H1 (cell line): ENCODE measurements around the gene SBK2. TPM values are rescaled to one million over a fixed set of nuclear protein-coding genes. Genes with fewer than 3 reads are reported as not detected.

Experiments used
- CTCF ChIA-PET: fragments of 300-600 bp; sonication (Branson Sonifier 250); formaldehyde crosslinking; loops from one replicate; lab custom pipeline; 2021; ENCODE audit not compliant: partially characterized antibody; lab: Charles Lee
- POLR2A ChIA-PET: fragments of 300-600 bp; sonication (Branson Sonifier 250); formaldehyde crosslinking; loops from one replicate; lab custom pipeline; 2021; ENCODE audit warnings: inconsistent platforms; ENCODE audit not compliant: partially characterized antibody; lab: Charles Lee
- DNase-seq, 2 experiments: peaks; one replicate each; pipeline versions ENCODE4 v3.0.0 to v3.0.0-alpha.2; 2010 to 2022; ENCODE audit warnings: low spot score in 2 of 2, low read depth in 1 of 2, mixed read lengths in 1 of 2
- FAIRE-seq: peaks from 2 replicates; lab custom pipeline; 2011; peaks lifted over from hg19 to GRCh38; lab: Jason Lieb, UNC
- H2AFZ ChIP-seq: 2 replicates; pipeline ENCODE4 v1.8.1; 2012; ENCODE audit warnings: low read length, inconsistent platforms
- H2AK5ac ChIP-seq: 2 replicates; pipeline ENCODE4 v1.6.1; 2013; ENCODE audit warnings: low read depth, low read length
- H2BK120ac ChIP-seq: replicated peaks from 2 replicates; pipeline ENCODE3; 2013; ENCODE audit warnings: low read depth, low read length, inconsistent platforms
- H2BK12ac ChIP-seq: 2 replicates; pipeline ENCODE4 v1.6.1; 2013; ENCODE audit warnings: low read depth, low read length
- H2BK15ac ChIP-seq: 2 replicates; pipeline ENCODE4 v1.6.1; 2013; ENCODE audit warnings: low read length
- H2BK20ac ChIP-seq: 2 replicates; pipeline ENCODE4 v1.6.1; 2013; ENCODE audit warnings: low read length
- H2BK5ac ChIP-seq: 2 replicates; pipeline ENCODE4 v1.6.1; 2013; ENCODE audit warnings: low read depth, low read length
- H3K14ac ChIP-seq: 2 replicates; pipeline ENCODE4 v1.6.1; 2013; ENCODE audit warnings: inconsistent platforms; ENCODE audit not compliant: insufficient read length
- H3K18ac ChIP-seq: 2 replicates; pipeline ENCODE4 v1.6.1; 2013; ENCODE audit warnings: low read length; ENCODE audit errors: extremely low read depth
- H3K23ac ChIP-seq: 2 replicates; pipeline ENCODE4 v1.6.1; 2013; ENCODE audit warnings: inconsistent platforms; ENCODE audit not compliant: insufficient read length
- H3K23me2 ChIP-seq: 2 replicates; pipeline ENCODE4 v1.6.1; 2013; ENCODE audit warnings: low read depth, low read length
- H3K27ac ChIP-seq: 2 replicates; pipeline ENCODE4 v1.6.1; 2011; ENCODE audit warnings: low read depth, low read length, inconsistent platforms
- H3K27me3 ChIP-seq, 4 experiments: replicated peaks in 1 of 4; 1 replicate in 1 of 4; 2 replicates in 3 of 4; pipeline versions ENCODE4 v1.6.1 to v1.8.1; 2011 to 2013; ENCODE audit warnings: low read length in 3 of 4, mild to moderate bottlenecking in 3 of 4, inconsistent platforms in 2 of 4, mixed read lengths in 2 of 4, moderate library complexity in 1 of 4; ENCODE audit not compliant: control insufficient read depth in 3 of 4, insufficient read depth in 3 of 4; ENCODE audit errors: extremely low read depth in 1 of 4
- H3K36me3 ChIP-seq, 4 experiments: 2 replicates each; pipeline versions ENCODE4 v1.6.1 to v1.8.1; 2011 to 2013; ENCODE audit warnings: mild to moderate bottlenecking in 4 of 4, low read length in 3 of 4, moderate library complexity in 2 of 4, control low read depth in 1 of 4, inconsistent platforms in 1 of 4; ENCODE audit not compliant: insufficient read depth in 4 of 4, control insufficient read depth in 2 of 4
- H3K4ac ChIP-seq: replicated peaks from 2 replicates; pipeline ENCODE3; 2013; ENCODE audit warnings: low read length, low read depth, mixed read lengths, inconsistent platforms; ENCODE audit not compliant: insufficient read length
- H3K4me1 ChIP-seq, 4 experiments: replicated peaks in 1 of 4; 1 replicate in 1 of 4; 2 replicates in 3 of 4; pipeline versions ENCODE4 v1.6.1 to v1.8.1; 2011 to 2013; ENCODE audit warnings: low read length in 3 of 4, inconsistent platforms in 2 of 4, mixed read lengths in 1 of 4; ENCODE audit not compliant: insufficient read depth in 4 of 4, control insufficient read depth in 3 of 4
- H3K4me2 ChIP-seq, 2 experiments: 2 replicates each; pipeline versions ENCODE4 v1.6.1 to v1.8.1; 2011 to 2013; ENCODE audit warnings: low read depth in 2 of 2, low read length in 2 of 2, control low read depth in 1 of 2, inconsistent platforms in 1 of 2, mild to moderate bottlenecking in 1 of 2; ENCODE audit not compliant: insufficient read depth in 1 of 2
- H3K4me3 ChIP-seq, 4 experiments: fragments of 200-600, 300-600 bp in 1 of 4; sonication (generic), shearing (Covaris generic), sonication (Bioruptor Twin) in 1 of 4; 2 replicates each; pipeline versions ENCODE4 v1.5.1 to v1.8.1; 2011 to 2016; ENCODE audit warnings: low read length in 4 of 4, low read depth in 3 of 4, control low read depth in 2 of 4, inconsistent platforms in 2 of 4, mild to moderate bottlenecking in 2 of 4, mixed read lengths in 1 of 4, moderate library complexity in 1 of 4; ENCODE audit not compliant: insufficient read depth in 2 of 4; ENCODE audit errors: extremely low read depth in 1 of 4
- H3K56ac ChIP-seq: replicated peaks from 2 replicates; pipeline ENCODE3; 2013; ENCODE audit warnings: low read depth, mild to moderate bottlenecking, mixed read lengths, low read length, inconsistent platforms; ENCODE audit not compliant: insufficient read length
- H3K79me1 ChIP-seq: 2 replicates; pipeline ENCODE4 v1.6.1; 2013; ENCODE audit warnings: low read depth, low read length, control low read depth
- H3K79me2 ChIP-seq, 2 experiments: 2 replicates each; pipeline versions ENCODE4 v1.6.1 to v1.8.1; 2012 to 2013; ENCODE audit warnings: low read length in 2 of 2, mild to moderate bottlenecking in 2 of 2, inconsistent platforms in 1 of 2; ENCODE audit not compliant: insufficient read depth in 2 of 2, control insufficient read depth in 1 of 2
- H3K9ac ChIP-seq, 4 experiments: replicated peaks in 1 of 4; 1 replicate in 1 of 4; 2 replicates in 3 of 4; pipeline versions ENCODE4 v1.6.1 to v1.8.1; 2011 to 2013; ENCODE audit warnings: low read depth in 3 of 4, low read length in 3 of 4, control low read depth in 2 of 4, mild to moderate bottlenecking in 2 of 4, moderate library complexity in 2 of 4, inconsistent platforms in 1 of 4; ENCODE audit errors: extremely low read depth in 1 of 4
- H3K9me3 ChIP-seq, 2 experiments: 2 replicates each; pipeline versions ENCODE4 v1.6.1 to v1.8.1; 2012 to 2013; ENCODE audit warnings: mild to moderate bottlenecking in 2 of 2, moderate library complexity in 2 of 2, control low read depth in 1 of 2, inconsistent platforms in 1 of 2, low read depth in 1 of 2, low read length in 1 of 2, mixed read lengths in 1 of 2; ENCODE audit not compliant: insufficient read depth in 2 of 2
- H4K20me1 ChIP-seq, 2 experiments: replicated peaks in 1 of 2; 2 replicates each; pipeline versions ENCODE3 to v1.8.1; 2011 to 2013; ENCODE audit warnings: inconsistent platforms in 2 of 2, low read length in 2 of 2, mild to moderate bottlenecking in 1 of 2; ENCODE audit not compliant: insufficient read depth in 2 of 2, control insufficient read depth in 1 of 2
- H4K5ac ChIP-seq: 2 replicates; pipeline ENCODE4 v1.6.1; 2013; ENCODE audit warnings: low read length, low read depth, mixed read lengths, inconsistent platforms; ENCODE audit not compliant: insufficient read length
- H4K8ac ChIP-seq: 2 replicates; pipeline ENCODE4 v1.8.0; 2013; ENCODE audit warnings: mild to moderate bottlenecking, moderate library complexity, low read length, inconsistent platforms; ENCODE audit not compliant: insufficient read depth; ENCODE audit errors: extremely low read depth
- H4K91ac ChIP-seq: replicated peaks from 2 replicates; pipeline ENCODE3; 2013; ENCODE audit warnings: low read length, mixed read lengths, inconsistent platforms; ENCODE audit not compliant: insufficient read length
- CBX5 ChIP-seq: fragments of 300-800, 300-1000 bp; sonication (generic); IDR thresholded peaks from 2 replicates; pipeline ENCODE4 v1.7.1; 2016; ENCODE audit warnings: antibody characterized with exemption, low read length, low read depth
- EGR1 ChIP-seq: IDR thresholded peaks from 2 replicates; pipeline ENCODE4 v1.6.1; 2011; ENCODE audit warnings: low read depth, low read length, borderline replicate concordance
- KDM5A ChIP-seq: fragments of 200-600 bp; IDR thresholded peaks from 2 replicates; pipeline ENCODE4 v1.7.1; 2012; ENCODE audit warnings: mild to moderate bottlenecking, low read length, inconsistent platforms, mixed read lengths
- WGBS, 2 experiments: shearing (Covaris generic) in 1 of 2; methylation state at CpG; one replicate each; pipeline versions ENCODE4 v1.1.6 to v1.1.7; 2013 to 2015; ENCODE audit warnings: low lambda C conversion rate in 2 of 2, mixed read lengths in 2 of 2, inconsistent platforms in 1 of 2, low coverage in 1 of 2, missing lambda C conversion rate in 1 of 2; ENCODE audit not compliant: insufficient replicate concordance in 2 of 2, insufficient coverage in 1 of 2, insufficient read length in 1 of 2; ENCODE audit errors: extremely low coverage in 1 of 2, missing lambda C conversion rate in 1 of 2; 5-methylcytosine and 5-hydroxymethylcytosine counted together
- polyA plus RNA-seq, 7 experiments: library from polyadenylated mRNA; depleted of rRNA in 3 of 7; stranded (reverse) in 5 of 7; unstranded in 2 of 7; fragments of >200 nt in 5 of 7; fragments of 200-250 nt in 2 of 7; gene quantifications; 1 replicate in 5 of 7; 2 replicates in 1 of 7; 4 replicates in 1 of 7; pipeline versions ENCODE4 v1.2.1 to v1.2.3, GENCODE V29; 2011 to 2013; ENCODE audit warnings: missing spikeins in 2 of 7, mixed read lengths in 2 of 7
- total RNA-seq: library from RNA; stranded (reverse); fragmentation: NEBNext Ultra II Directional; extraction: Animal tissue kit (Norgen Biotek cat#: 25700); gene quantifications from 2 replicates; pipeline ENCODE4 v1.2.1, GENCODE V29; 2021

The SBK2 gene
- total and polyA plus RNA-seq, 2 of the 8 experiments (the other 6 are each of a cell fraction or from before 2014, with no cell fraction given), result 3.2 to 4.1 TPM

- WGBS, 2 experiments, result 91% methylated on average over 25 of the region's 47 CpGs; no CpG with 5 or more reads in 1 of the 2 experiments
- H4K8ac ChIP-seq, result no peak overlapping the region
- no peak overlapping the region for H3K27ac ChIP-seq
- no peak overlapping the region for H3K23ac ChIP-seq
- peaks cover 8% of the 10 kb centered on the region; the same call in 1 of the 2 replicates for H3K23me2 ChIP-seq
- peaks cover 9% of the 10 kb centered on the region for H3K79me1 ChIP-seq
- no peak overlapping the region for H3K14ac ChIP-seq
- no peak overlapping the region for H3K56ac ChIP-seq
- peaks cover 0 to 37% (median 26%) of the 10 kb centered on the region in 4 experiments; a peak in 6 of 7 replicates for H3K4me1 ChIP-seq
- no peak overlapping the region for H2BK12ac ChIP-seq
- H2AK5ac ChIP-seq, result no peak overlapping the region; the same call in 1 of the 2 replicates
- no peak overlapping the region for H4K91ac ChIP-seq
- peak overlapping the region; percentile 48; the same call in 1 of the 2 replicates for H2BK20ac ChIP-seq
- H4K20me1 ChIP-seq, result peaks cover 0 to 6% of the 10 kb centered on the region in 2 experiments
- no peak overlapping the region for H2BK15ac ChIP-seq
- H3K4me3 ChIP-seq, result no peak overlapping the region
- H3K79me2 ChIP-seq, result peaks cover 0 to 17% of the 10 kb centered on the region in 2 experiments; a peak in 2 of 4 replicates
- CTCF ChIA-PET, result interaction anchor here (0.6 to 3.9 kb wide), 9 partner anchors 10 to 150 kb away, joined by 3 to 21 read pairs (median 5); partner anchors contain the start of gene ZNF865
- H3K4ac ChIP-seq, result no peak overlapping the region
- H2BK120ac ChIP-seq, result no peak overlapping the region
- H3K4me2 ChIP-seq, result no peak overlapping the region
- no peak overlapping the region for H3K18ac ChIP-seq
- POLR2A ChIA-PET, result interaction anchor here (0.7 to 6.8 kb wide), 7 partner anchors 9 to 111 kb away, joined by 3 to 50 read pairs (median 8); no protein-coding TSS in a partner anchor
- TF ChIP-seq KDM5A (no peak), CBX5 (no peak), EGR1 (no peak)
- H3K27me3 ChIP-seq, result no peaks in the 10 kb centered on the region
- DNase-seq (no peak), FAIRE-seq (no peak)
- H3K9me3 ChIP-seq, result no peaks in the 10 kb centered on the region
- H3K9ac ChIP-seq, result no peak overlapping the region
- no peak overlapping the region for H2BK5ac ChIP-seq
- peaks cover 0 to 10% (median 0%) of the 10 kb centered on the region in 4 experiments; a peak in 2 of 8 replicates for H3K36me3 ChIP-seq
- H4K5ac ChIP-seq, result no peak overlapping the region
- no peak overlapping the region for H2AFZ ChIP-seq
Observed at GRCh38 chr19:55482967-55483705, 53.8 kb downstream of the SBK2 start.
